ENCODE measurements around the gene CD24.

GRCh38 chr6:106964099-106964498 lies 10.4 kb downstream of the CD24 start:
- TF ChIP-seq POLR2A (IDR thresholded peaks at IDR 0.05) (no peak), CTCF (IDR thresholded peaks at IDR 0.05) (no peak), EP300 (IDR thresholded peaks at IDR 0.05) (no peak), POLR2AphosphoS5 (IDR thresholded peaks at IDR 0.05) (no peak)

All from gastroesophageal sphincter (tissue), 3 donors.